ENCODE measurements around the gene FGF14. TPM values are rescaled to one million over a fixed set of nuclear protein-coding genes. Genes with fewer than 3 reads are reported as not detected.

FGF14 gene
- total and polyA plus RNA-seq, 2 donors (not counting 1 experiment from before 2014, with no cell fraction given): under 0.01 TPM; not detected in 1

- H3K36me3 ChIP-seq (replicated peaks in 1 of 2; ENCODE audit: control extremely low read depth in 1 of 2, control insufficient read depth in 1 of 2, extremely low read depth in 1 of 2, insufficient read depth in 2 of 2, low read length in 1 of 2): no peaks in the 10 kb centered on the region
- no peaks in the 10 kb centered on the region for H3K79me2 ChIP-seq (ENCODE audit: control insufficient read depth, insufficient read depth, low read length)
- H3K4me3 ChIP-seq (ENCODE audit: control extremely low read depth in 1 of 5, extremely low read depth in 1 of 5, insufficient read depth in 1 of 5, low read depth in 2 of 5, low read length in 4 of 5): no peak overlapping the region
- ChIA-PET POLR2A (no interaction called here), CTCF (no interaction called here)
- Mint-ChIP-seq H3K4me3 (no peak overlapping the region), H3K27me3 (no peaks in the 10 kb centered on the region), H3K27ac (no peak overlapping the region), H3K4me1 (peaks cover 5% of the 10 kb centered on the region), H3K9me3 (ENCODE audit: insufficient read depth) (peaks cover 2% of the 10 kb centered on the region)
- intact Hi-C loops (cut with micrococcal nuclease): no loop called here
- no peak overlapping the region for H3K27ac ChIP-seq (ENCODE audit: low read length in 2 of 2)
- no peak overlapping the region for H3K4me2 ChIP-seq (replicated peaks; ENCODE audit: low read depth, low read length, poor library complexity, severe bottlenecking)
- no peaks in the 10 kb centered on the region for H4K20me1 ChIP-seq (ENCODE audit: control insufficient read depth, insufficient read depth, low read length, poor library complexity, severe bottlenecking)
- no peak overlapping the region for H2AFZ ChIP-seq (ENCODE audit: insufficient read depth, low read depth, low read length, poor library complexity, severe bottlenecking)
- TF ChIP-seq EZH2 (IDR thresholded peaks at IDR 0.05; ENCODE audit: borderline replicate concordance, insufficient read depth, low read depth, low read length, poor library complexity, severe bottlenecking): no peak
- TF ChIP-seq CTCF (IDR thresholded peaks at IDR 0.05): no peak
- ATAC-seq (ENCODE audit: low read depth) (no peak), DNase-seq (no peak)
- no peaks in the 10 kb centered on the region for H3K9me3 ChIP-seq (ENCODE audit: control extremely low read depth in 1 of 3, control insufficient read depth in 2 of 3, insufficient read depth in 1 of 3, low read length in 2 of 3)
- 0% methylated on average over 1 of the region's 4 CpGs for WGBS (ENCODE audit: insufficient coverage)
- H3K27me3 ChIP-seq (replicated peaks in 1 of 4; ENCODE audit: control extremely low read depth in 1 of 4, control insufficient read depth in 3 of 4, insufficient read depth in 4 of 4, low read length in 3 of 4): no peaks in the 10 kb centered on the region
- H3K4me1 ChIP-seq (ENCODE audit: control insufficient read depth in 2 of 2, insufficient read depth in 2 of 2, low read length in 2 of 2): peaks cover 6 to 7% of the 10 kb centered on the region in 2 donors
- H3K9ac ChIP-seq (ENCODE audit: low read length): no peak overlapping the region
These were observed 728.3 kb downstream of the FGF14 start for GRCh38 chr13:101673360-101674105.

DNA sequence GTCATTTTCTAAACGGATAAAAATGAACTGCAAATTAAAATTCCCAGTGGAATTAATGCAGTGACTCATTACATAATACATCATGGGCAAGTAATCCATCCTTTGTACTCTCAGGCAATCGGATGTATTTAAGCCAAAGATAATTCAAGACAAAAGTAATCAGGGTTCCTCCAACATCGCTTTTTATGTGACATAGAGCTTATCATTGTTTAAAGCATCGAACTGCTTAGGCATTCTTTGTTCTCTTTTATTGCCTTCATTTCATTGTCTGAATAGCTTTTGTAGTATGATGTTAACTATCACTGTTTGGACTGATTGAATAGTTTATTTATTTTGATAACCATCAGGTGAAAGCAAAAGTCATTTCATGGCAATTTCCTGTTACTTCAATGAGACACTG lies 740.0 kb downstream of the FGF14 start:
- Histone ChIP-seq H3K9me3 (ENCODE audit: control extremely low read depth in 1 of 3, control insufficient read depth in 2 of 3, insufficient read depth in 1 of 3, low read length in 2 of 3) (no peaks in the 10 kb centered on the region), H3K9ac (ENCODE audit: low read length) (no peak overlapping the region), H3K27me3 (replicated peaks in 1 of 4; ENCODE audit: control extremely low read depth in 1 of 4, control insufficient read depth in 3 of 4, insufficient read depth in 4 of 4, low read length in 3 of 4) (no peaks in the 10 kb centered on the region), H3K79me2 (ENCODE audit: control insufficient read depth, insufficient read depth, low read length) (no peaks in the 10 kb centered on the region), H3K36me3 (replicated peaks in 1 of 2; ENCODE audit: control extremely low read depth in 1 of 2, control insufficient read depth in 1 of 2, extremely low read depth in 1 of 2, insufficient read depth in 2 of 2, low read length in 1 of 2) (no peaks in the 10 kb centered on the region), H3K27ac (ENCODE audit: low read length in 2 of 2) (no peak overlapping the region), H3K4me3 (ENCODE audit: control extremely low read depth in 1 of 5, extremely low read depth in 1 of 5, insufficient read depth in 1 of 5, low read depth in 2 of 5, low read length in 4 of 5) (no peak overlapping the region), H4K20me1 (ENCODE audit: control insufficient read depth, insufficient read depth, low read length, poor library complexity, severe bottlenecking) (no peaks in the 10 kb centered on the region), H2AFZ (ENCODE audit: insufficient read depth, low read depth, low read length, poor library complexity, severe bottlenecking) (no peak overlapping the region), H3K4me1 (ENCODE audit: control insufficient read depth in 2 of 2, insufficient read depth in 2 of 2, low read length in 2 of 2) (no peaks in the 10 kb centered on the region), H3K4me2 (replicated peaks; ENCODE audit: low read depth, low read length, poor library complexity, severe bottlenecking) (no peak overlapping the region)
- H3K27me3 Mint-ChIP-seq: no peaks in the 10 kb centered on the region
- H3K9me3 Mint-ChIP-seq (ENCODE audit: insufficient read depth): no peaks in the 10 kb centered on the region
- H3K4me3 Mint-ChIP-seq: no peak overlapping the region
- ChIA-PET CTCF (no interaction called here), POLR2A (no interaction called here)
- DNase-seq (no peak), ATAC-seq (ENCODE audit: low read depth) (no peak)
- no CpG with 5 or more reads among the region's 4 CpGs for WGBS (ENCODE audit: insufficient coverage)
- no peak overlapping the region for H3K27ac Mint-ChIP-seq
- H3K4me1 Mint-ChIP-seq: no peaks in the 10 kb centered on the region
- TF ChIP-seq CTCF (IDR thresholded peaks at IDR 0.05) (no peak), EZH2 (IDR thresholded peaks at IDR 0.05; ENCODE audit: borderline replicate concordance, insufficient read depth, low read depth, low read length, poor library complexity, severe bottlenecking) (no peak)
- intact Hi-C loops (cut with micrococcal nuclease): no loop called here

Measured in B cell (primary cell).